HG03103 (cell line): ENCODE measurements around the gene ATRN.

ENCODE experiments used
- ATAC-seq: cut with Tn5 transposase; IDR thresholded peaks from one replicate; pipeline ENCODE4 v1.9.1; 2021; ENCODE audit warnings: low read depth; ENCODE audit not compliant: unreplicated experiment

The ATRN gene

GRCh38 chr20:3690413-3690812 is 219.6 kb downstream of the ATRN start:
- no peak for ATAC-seq

DNA sequence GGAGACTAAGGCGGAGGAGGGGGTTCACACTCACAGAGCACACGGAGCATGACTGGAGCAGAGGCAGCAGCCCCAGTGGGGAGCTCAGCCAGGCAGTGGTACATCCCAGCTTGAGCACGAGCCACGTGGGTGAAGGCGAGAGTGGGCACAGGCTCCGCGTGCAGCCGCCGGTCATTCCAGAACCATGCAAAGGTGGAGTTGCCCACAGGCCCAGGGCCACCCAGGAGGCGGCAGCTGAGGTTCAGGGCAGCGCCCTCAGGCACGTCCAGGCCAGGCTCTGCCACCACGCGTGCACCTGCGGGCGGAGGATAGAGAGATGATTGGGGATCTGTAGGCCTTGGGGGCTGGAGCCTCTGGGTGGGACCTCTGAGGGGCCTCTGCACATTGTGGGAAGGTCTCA is 220.5 kb downstream of the ATRN start:
- ATAC-seq = no peak

DNA sequence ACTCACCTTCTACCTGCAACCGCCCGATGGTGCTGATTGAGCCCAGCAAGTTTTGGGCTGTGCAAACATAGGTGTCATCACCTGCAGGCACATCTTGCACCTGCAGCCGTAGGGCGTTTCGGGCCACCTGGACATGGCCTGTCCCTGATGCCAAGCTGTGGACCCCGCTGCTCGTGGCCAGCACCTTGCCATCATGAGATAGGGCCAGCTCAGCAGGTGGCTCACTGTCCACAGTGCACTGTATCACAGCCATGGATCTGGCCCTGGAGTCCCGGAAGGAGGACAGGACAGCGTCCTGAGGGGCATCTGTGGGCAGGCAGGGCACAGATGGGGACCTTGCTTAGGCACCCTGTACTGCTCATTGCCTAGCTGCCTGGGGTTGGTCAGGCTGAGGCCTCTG is 221.1 kb downstream of the ATRN start:
- no peak for ATAC-seq

DNA sequence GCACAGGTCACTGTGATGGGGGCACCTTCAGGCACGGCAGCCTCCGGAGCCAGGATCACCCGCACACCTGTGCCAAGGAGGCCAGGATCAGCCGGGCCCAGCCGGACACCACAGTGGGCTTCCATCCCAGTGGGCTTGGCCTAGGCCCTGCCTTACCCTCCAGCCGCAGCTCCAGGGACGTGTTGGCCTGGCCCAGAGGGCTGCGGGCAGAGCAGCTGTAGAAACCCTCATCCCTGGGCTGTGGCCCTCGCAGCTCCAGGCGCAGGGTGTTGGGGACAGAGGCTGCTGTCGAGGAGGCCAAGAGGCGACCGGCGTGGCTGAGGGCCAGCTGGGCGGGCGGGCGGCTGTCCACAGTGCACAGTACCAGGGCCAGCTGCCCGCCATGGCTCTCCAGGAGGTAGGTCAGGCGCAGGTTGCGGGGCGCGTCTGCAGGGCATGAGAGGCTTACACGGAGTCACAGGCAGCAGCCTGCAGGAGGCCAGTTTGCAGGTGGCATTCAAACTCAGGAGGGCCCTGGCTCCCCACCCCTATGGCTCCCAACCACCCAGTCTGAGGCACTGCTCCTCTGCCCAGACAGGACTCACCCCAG is 222.0 kb downstream of the ATRN start:
- ATAC-seq = no peak

GRCh38 chr20:3693376-3693775 is 222.6 kb downstream of the ATRN start:
- no peak for ATAC-seq

DNA sequence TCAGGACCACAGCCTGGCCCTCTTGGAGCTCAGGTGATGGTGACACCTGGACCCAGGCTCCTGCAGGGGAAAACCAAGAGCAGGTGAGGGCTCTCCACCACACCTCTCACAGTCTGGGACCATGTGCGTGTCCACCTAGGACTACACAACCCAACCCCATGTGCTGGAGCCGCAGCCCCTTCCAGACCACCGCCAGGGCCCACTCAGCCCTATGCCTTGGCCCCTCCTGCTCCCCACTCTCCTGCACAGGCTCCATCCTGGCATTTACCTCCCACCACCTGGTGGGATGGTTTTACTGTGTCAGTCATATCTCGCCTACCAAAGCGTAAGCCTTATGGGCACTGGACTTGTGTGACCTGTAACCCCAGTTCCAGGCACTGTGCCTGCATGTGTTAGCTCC is 224.0 kb downstream of the ATRN start:
- ATAC-seq = no peak

- ATAC-seq = no peak
Observed at GRCh38 chr20:3696200-3696599, 225.4 kb downstream of the ATRN start.

DNA sequence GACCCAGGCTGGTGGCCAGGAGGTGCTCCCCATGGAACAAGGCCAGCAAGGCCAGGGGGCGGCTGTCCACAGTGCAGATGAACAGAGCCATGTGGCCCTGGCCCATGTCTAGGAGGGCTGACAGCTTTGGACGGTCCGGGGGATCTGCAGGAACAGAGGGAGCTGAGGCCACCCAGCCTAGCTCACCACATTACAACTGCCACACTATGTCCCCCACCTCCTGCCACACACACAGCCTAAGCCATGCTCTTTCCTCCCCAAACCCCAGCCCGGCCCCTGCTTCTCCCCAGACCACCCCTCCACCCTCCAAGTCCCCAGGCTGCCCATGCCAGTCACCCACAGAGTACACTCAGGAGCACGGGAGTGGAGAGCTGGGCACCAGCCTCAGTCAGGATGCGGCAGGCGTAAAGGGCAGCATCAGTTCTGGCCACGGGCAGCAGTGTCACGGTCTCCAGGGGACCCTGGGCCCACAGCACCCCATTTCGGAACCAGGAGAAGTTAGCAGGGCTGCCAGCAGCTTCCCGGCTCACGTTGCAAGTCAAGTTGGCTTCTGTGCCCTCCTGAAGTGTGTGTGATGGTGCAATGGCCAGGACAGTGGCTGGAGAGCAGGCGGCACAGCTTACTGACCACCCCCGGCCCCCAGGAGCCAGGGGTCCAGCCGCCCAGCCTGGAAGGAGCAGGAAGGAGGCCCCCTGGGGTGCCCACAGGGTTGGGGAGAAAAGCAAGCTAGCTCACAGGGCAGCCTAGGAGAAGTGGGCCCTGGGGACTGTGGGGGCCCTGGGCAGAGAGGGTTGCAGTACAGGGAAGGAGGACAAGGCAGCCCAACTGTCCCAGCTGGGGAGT is 226.1 kb downstream of the ATRN start:
- no peak for ATAC-seq

DNA sequence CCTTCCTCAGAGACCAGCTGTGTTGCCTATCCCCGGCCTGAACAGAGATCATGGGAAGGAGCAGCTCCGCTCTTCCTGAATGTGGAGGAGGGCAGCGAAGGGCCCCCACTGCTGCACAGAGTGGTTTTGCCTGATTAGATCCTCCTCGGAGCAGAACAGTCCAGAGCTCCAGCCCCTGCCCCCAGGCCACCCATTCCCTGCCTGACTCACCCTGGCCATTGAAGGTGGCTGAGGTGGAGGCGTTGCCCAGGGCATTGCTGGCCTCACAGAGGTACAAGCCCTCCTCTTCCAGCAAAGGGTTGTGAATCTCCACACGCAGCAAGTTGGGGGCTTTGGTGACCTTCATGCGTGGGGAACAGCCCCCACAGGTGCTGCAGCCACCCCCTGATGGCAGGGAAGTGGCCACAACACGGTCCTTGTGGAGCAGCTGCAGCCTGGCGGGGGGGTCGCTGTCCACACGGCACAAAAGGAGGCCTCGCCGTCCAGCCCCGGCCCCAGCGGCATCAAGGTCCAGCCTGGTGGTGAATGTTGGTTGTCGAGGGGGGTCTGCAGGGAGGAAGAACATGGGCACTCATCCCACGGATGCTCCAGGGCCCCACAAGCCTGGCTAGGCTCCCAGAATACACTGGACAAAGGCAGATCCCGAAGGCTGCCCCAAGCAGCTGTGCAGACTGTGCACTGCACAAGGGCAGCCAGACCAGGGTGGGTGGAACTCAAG is 226.9 kb downstream of the ATRN start:
- ATAC-seq = no peak

DNA sequence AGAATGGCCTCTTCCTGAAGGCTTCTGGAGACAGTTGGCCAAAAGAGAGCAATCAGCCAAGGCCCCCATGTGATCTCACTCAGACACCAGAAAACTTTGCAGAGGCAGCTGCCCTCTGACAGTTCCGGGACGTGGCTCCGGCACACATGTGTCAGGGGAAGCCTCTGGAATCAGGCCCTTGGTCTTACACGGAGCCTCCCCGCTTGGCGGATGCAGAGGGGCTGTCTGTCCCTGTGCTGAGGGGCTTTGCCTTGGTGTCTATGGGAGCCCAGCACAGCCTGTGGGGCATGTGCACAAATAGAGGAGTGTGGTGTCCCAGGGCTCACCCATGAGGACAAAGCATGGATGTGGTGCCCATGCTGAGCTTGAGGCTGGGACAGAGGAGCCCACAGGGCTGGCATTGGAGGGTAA is 227.8 kb downstream of the ATRN start:
- no peak for ATAC-seq

DNA sequence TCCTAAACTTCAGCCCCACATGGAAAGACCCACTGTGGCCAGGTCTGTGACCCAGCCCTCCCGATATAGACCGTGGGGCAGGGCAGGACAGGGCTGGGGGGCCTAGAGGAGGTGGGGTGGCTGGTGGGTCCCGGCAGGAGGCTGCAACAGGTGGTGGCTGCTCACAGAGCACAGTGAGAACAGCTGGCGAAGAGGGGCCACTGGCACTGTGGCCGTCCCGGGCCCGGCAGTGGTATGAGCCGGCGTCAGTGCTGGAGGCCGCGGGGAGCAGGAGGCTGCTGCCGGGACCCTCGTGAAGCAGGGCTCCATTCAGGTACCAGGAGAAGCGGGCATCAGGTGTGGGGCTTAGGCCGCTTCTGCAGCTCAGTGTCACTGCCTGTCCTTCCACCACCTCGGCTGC is 228.2 kb downstream of the ATRN start:
- no peak for ATAC-seq
